H1 (cell line): ENCODE data around the gene C6orf163. TPM values are rescaled to one million over a fixed set of nuclear protein-coding genes. Genes with fewer than 3 reads are reported as not detected.

Source experiments
- CTCF ChIA-PET: fragments of 300-600 bp; sonication (Branson Sonifier 250); formaldehyde crosslinking; loops from one replicate; lab custom pipeline; 2021; ENCODE audit not compliant: partially characterized antibody; lab: Charles Lee
- POLR2A ChIA-PET: fragments of 300-600 bp; sonication (Branson Sonifier 250); formaldehyde crosslinking; loops from one replicate; lab custom pipeline; 2021; ENCODE audit warnings: inconsistent platforms; ENCODE audit not compliant: partially characterized antibody; lab: Charles Lee
- DNase-seq, 2 experiments: peaks; one replicate each; pipeline versions ENCODE4 v3.0.0 to v3.0.0-alpha.2; 2010 to 2022; ENCODE audit warnings: low spot score in 2 of 2, low read depth in 1 of 2, mixed read lengths in 1 of 2
- FAIRE-seq: peaks from 2 replicates; lab custom pipeline; 2011; peaks lifted over from hg19 to GRCh38; lab: Jason Lieb, UNC
- H2AFZ ChIP-seq: 2 replicates; pipeline ENCODE4 v1.8.1; 2012; ENCODE audit warnings: low read length, inconsistent platforms
- H2AK5ac ChIP-seq: 2 replicates; pipeline ENCODE4 v1.6.1; 2013; ENCODE audit warnings: low read depth, low read length
- H2BK120ac ChIP-seq: replicated peaks from 2 replicates; pipeline ENCODE3; 2013; ENCODE audit warnings: low read depth, low read length, inconsistent platforms
- H2BK12ac ChIP-seq: 2 replicates; pipeline ENCODE4 v1.6.1; 2013; ENCODE audit warnings: low read depth, low read length
- H2BK15ac ChIP-seq: 2 replicates; pipeline ENCODE4 v1.6.1; 2013; ENCODE audit warnings: low read length
- H2BK20ac ChIP-seq: 2 replicates; pipeline ENCODE4 v1.6.1; 2013; ENCODE audit warnings: low read length
- H2BK5ac ChIP-seq: 2 replicates; pipeline ENCODE4 v1.6.1; 2013; ENCODE audit warnings: low read depth, low read length
- H3K14ac ChIP-seq: 2 replicates; pipeline ENCODE4 v1.6.1; 2013; ENCODE audit warnings: inconsistent platforms; ENCODE audit not compliant: insufficient read length
- H3K18ac ChIP-seq: 2 replicates; pipeline ENCODE4 v1.6.1; 2013; ENCODE audit warnings: low read length; ENCODE audit errors: extremely low read depth
- H3K23ac ChIP-seq: 2 replicates; pipeline ENCODE4 v1.6.1; 2013; ENCODE audit warnings: inconsistent platforms; ENCODE audit not compliant: insufficient read length
- H3K23me2 ChIP-seq: 2 replicates; pipeline ENCODE4 v1.6.1; 2013; ENCODE audit warnings: low read depth, low read length
- H3K27ac ChIP-seq: 2 replicates; pipeline ENCODE4 v1.6.1; 2011; ENCODE audit warnings: low read depth, low read length, inconsistent platforms
- H3K27me3 ChIP-seq, 4 experiments: replicated peaks in 1 of 4; 1 replicate in 1 of 4; 2 replicates in 3 of 4; pipeline versions ENCODE4 v1.6.1 to v1.8.1; 2011 to 2013; ENCODE audit warnings: low read length in 3 of 4, mild to moderate bottlenecking in 3 of 4, inconsistent platforms in 2 of 4, mixed read lengths in 2 of 4, moderate library complexity in 1 of 4; ENCODE audit not compliant: control insufficient read depth in 3 of 4, insufficient read depth in 3 of 4; ENCODE audit errors: extremely low read depth in 1 of 4
- H3K36me3 ChIP-seq, 4 experiments: 2 replicates each; pipeline versions ENCODE4 v1.6.1 to v1.8.1; 2011 to 2013; ENCODE audit warnings: mild to moderate bottlenecking in 4 of 4, low read length in 3 of 4, moderate library complexity in 2 of 4, control low read depth in 1 of 4, inconsistent platforms in 1 of 4; ENCODE audit not compliant: insufficient read depth in 4 of 4, control insufficient read depth in 2 of 4
- H3K4ac ChIP-seq: replicated peaks from 2 replicates; pipeline ENCODE3; 2013; ENCODE audit warnings: low read length, low read depth, mixed read lengths, inconsistent platforms; ENCODE audit not compliant: insufficient read length
- H3K4me1 ChIP-seq, 4 experiments: replicated peaks in 1 of 4; 1 replicate in 1 of 4; 2 replicates in 3 of 4; pipeline versions ENCODE4 v1.6.1 to v1.8.1; 2011 to 2013; ENCODE audit warnings: low read length in 3 of 4, inconsistent platforms in 2 of 4, mixed read lengths in 1 of 4; ENCODE audit not compliant: insufficient read depth in 4 of 4, control insufficient read depth in 3 of 4
- H3K4me2 ChIP-seq, 2 experiments: 2 replicates each; pipeline versions ENCODE4 v1.6.1 to v1.8.1; 2011 to 2013; ENCODE audit warnings: low read depth in 2 of 2, low read length in 2 of 2, control low read depth in 1 of 2, inconsistent platforms in 1 of 2, mild to moderate bottlenecking in 1 of 2; ENCODE audit not compliant: insufficient read depth in 1 of 2
- H3K4me3 ChIP-seq, 4 experiments: fragments of 200-600, 300-600 bp in 1 of 4; sonication (generic), shearing (Covaris generic), sonication (Bioruptor Twin) in 1 of 4; 2 replicates each; pipeline versions ENCODE4 v1.5.1 to v1.8.1; 2011 to 2016; ENCODE audit warnings: low read length in 4 of 4, low read depth in 3 of 4, control low read depth in 2 of 4, inconsistent platforms in 2 of 4, mild to moderate bottlenecking in 2 of 4, mixed read lengths in 1 of 4, moderate library complexity in 1 of 4; ENCODE audit not compliant: insufficient read depth in 2 of 4; ENCODE audit errors: extremely low read depth in 1 of 4
- H3K56ac ChIP-seq: replicated peaks from 2 replicates; pipeline ENCODE3; 2013; ENCODE audit warnings: low read depth, mild to moderate bottlenecking, mixed read lengths, low read length, inconsistent platforms; ENCODE audit not compliant: insufficient read length
- H3K79me1 ChIP-seq: 2 replicates; pipeline ENCODE4 v1.6.1; 2013; ENCODE audit warnings: low read depth, low read length, control low read depth
- H3K79me2 ChIP-seq, 2 experiments: 2 replicates each; pipeline versions ENCODE4 v1.6.1 to v1.8.1; 2012 to 2013; ENCODE audit warnings: low read length in 2 of 2, mild to moderate bottlenecking in 2 of 2, inconsistent platforms in 1 of 2; ENCODE audit not compliant: insufficient read depth in 2 of 2, control insufficient read depth in 1 of 2
- H3K9ac ChIP-seq, 4 experiments: replicated peaks in 1 of 4; 1 replicate in 1 of 4; 2 replicates in 3 of 4; pipeline versions ENCODE4 v1.6.1 to v1.8.1; 2011 to 2013; ENCODE audit warnings: low read depth in 3 of 4, low read length in 3 of 4, control low read depth in 2 of 4, mild to moderate bottlenecking in 2 of 4, moderate library complexity in 2 of 4, inconsistent platforms in 1 of 4; ENCODE audit errors: extremely low read depth in 1 of 4
- H3K9me3 ChIP-seq, 2 experiments: 2 replicates each; pipeline versions ENCODE4 v1.6.1 to v1.8.1; 2012 to 2013; ENCODE audit warnings: mild to moderate bottlenecking in 2 of 2, moderate library complexity in 2 of 2, control low read depth in 1 of 2, inconsistent platforms in 1 of 2, low read depth in 1 of 2, low read length in 1 of 2, mixed read lengths in 1 of 2; ENCODE audit not compliant: insufficient read depth in 2 of 2
- H4K20me1 ChIP-seq, 2 experiments: replicated peaks in 1 of 2; 2 replicates each; pipeline versions ENCODE3 to v1.8.1; 2011 to 2013; ENCODE audit warnings: inconsistent platforms in 2 of 2, low read length in 2 of 2, mild to moderate bottlenecking in 1 of 2; ENCODE audit not compliant: insufficient read depth in 2 of 2, control insufficient read depth in 1 of 2
- H4K5ac ChIP-seq: 2 replicates; pipeline ENCODE4 v1.6.1; 2013; ENCODE audit warnings: low read length, low read depth, mixed read lengths, inconsistent platforms; ENCODE audit not compliant: insufficient read length
- H4K8ac ChIP-seq: 2 replicates; pipeline ENCODE4 v1.8.0; 2013; ENCODE audit warnings: mild to moderate bottlenecking, moderate library complexity, low read length, inconsistent platforms; ENCODE audit not compliant: insufficient read depth; ENCODE audit errors: extremely low read depth
- H4K91ac ChIP-seq: replicated peaks from 2 replicates; pipeline ENCODE3; 2013; ENCODE audit warnings: low read length, mixed read lengths, inconsistent platforms; ENCODE audit not compliant: insufficient read length
- BACH1 ChIP-seq: IDR thresholded peaks from 2 replicates; pipeline ENCODE4 v1.6.1; 2012; ENCODE audit warnings: low read length, improper control_type of control experiment
- GTF2F1 ChIP-seq: IDR thresholded peaks from 2 replicates; pipeline ENCODE4 v1.6.1; 2012; ENCODE audit warnings: low read depth, low read length, improper control_type of control experiment, borderline replicate concordance
- KDM5A ChIP-seq: fragments of 200-600 bp; IDR thresholded peaks from 2 replicates; pipeline ENCODE4 v1.7.1; 2012; ENCODE audit warnings: mild to moderate bottlenecking, low read length, inconsistent platforms, mixed read lengths
- MAX ChIP-seq: IDR thresholded peaks from 2 replicates; pipeline ENCODE4 v1.6.1; 2012; ENCODE audit warnings: inconsistent platforms
- PHF8 ChIP-seq: fragments of 200-600 bp; sonication (generic); conservative IDR thresholded peaks from 2 replicates; pipeline ENCODE4 v1.7.1; 2012; ENCODE audit warnings: low read depth, mild to moderate bottlenecking, inconsistent platforms, low read length, moderate library complexity
- SIRT6 ChIP-seq: IDR thresholded peaks from one replicate; pipeline ENCODE4 v1.7.1; 2012; ENCODE audit warnings: low read length, inconsistent platforms
- SP4 ChIP-seq: IDR thresholded peaks from 2 replicates; pipeline ENCODE4 v1.6.1; 2012; ENCODE audit warnings: low read length, inconsistent platforms
- WGBS, 2 experiments: shearing (Covaris generic) in 1 of 2; methylation state at CpG; one replicate each; pipeline versions ENCODE4 v1.1.6 to v1.1.7; 2013 to 2015; ENCODE audit warnings: low lambda C conversion rate in 2 of 2, mixed read lengths in 2 of 2, inconsistent platforms in 1 of 2, low coverage in 1 of 2, missing lambda C conversion rate in 1 of 2; ENCODE audit not compliant: insufficient replicate concordance in 2 of 2, insufficient coverage in 1 of 2, insufficient read length in 1 of 2; ENCODE audit errors: extremely low coverage in 1 of 2, missing lambda C conversion rate in 1 of 2; 5-methylcytosine and 5-hydroxymethylcytosine counted together
- polyA plus RNA-seq, 7 experiments: library from polyadenylated mRNA; depleted of rRNA in 3 of 7; stranded (reverse) in 5 of 7; unstranded in 2 of 7; fragments of >200 nt in 5 of 7; fragments of 200-250 nt in 2 of 7; gene quantifications; 1 replicate in 5 of 7; 2 replicates in 1 of 7; 4 replicates in 1 of 7; pipeline versions ENCODE4 v1.2.1 to v1.2.3, GENCODE V29; 2011 to 2013; ENCODE audit warnings: missing spikeins in 2 of 7, mixed read lengths in 2 of 7
- total RNA-seq: library from RNA; stranded (reverse); fragmentation: NEBNext Ultra II Directional; extraction: Animal tissue kit (Norgen Biotek cat#: 25700); gene quantifications from 2 replicates; pipeline ENCODE4 v1.2.1, GENCODE V29; 2021

Gene C6orf163
- total and polyA plus RNA-seq, 2 of the 8 experiments (the other 6 are each of a cell fraction or from before 2014, with no cell fraction given) = 0.36 to 1.5 TPM

GRCh38 chr6:87319271-87319987 is 25.2 kb upstream of the C6orf163 start:
- Histone ChIP-seq H3K56ac (no peak overlapping the region), H2BK12ac (no peak overlapping the region), H3K4me1 (peaks cover 0 to 2% (median 0%) of the 10 kb centered on the region in 4 experiments; a peak in 2 of 7 replicates), H2BK5ac (no peak overlapping the region), H3K79me2 (peaks cover 0 to 6% of the 10 kb centered on the region in 2 experiments; a peak in 2 of 4 replicates), H4K91ac (no peak overlapping the region), H4K8ac (no peak overlapping the region), H2AFZ (no peak overlapping the region), H3K9me3 (no peaks in the 10 kb centered on the region), H3K23me2 (peaks cover 3% of the 10 kb centered on the region; the same call in 1 of the 2 replicates), H2BK15ac (no peak overlapping the region), H3K18ac (no peak overlapping the region), H3K79me1 (no peaks in the 10 kb centered on the region), H3K4me2 (no peak overlapping the region), H2BK20ac (no peak overlapping the region), H3K9ac (no peak overlapping the region), H4K5ac (no peak overlapping the region), H2BK120ac (no peak overlapping the region), H3K36me3 (no peaks in the 10 kb centered on the region), H2AK5ac (no peak overlapping the region), H3K23ac (no peak overlapping the region), H3K14ac (no peak overlapping the region), H3K4ac (no peak overlapping the region), H3K27ac (no peak overlapping the region), H3K4me3 (no peak overlapping the region), H4K20me1 (no peaks in the 10 kb centered on the region), H3K27me3 (no peaks in the 10 kb centered on the region)
- FAIRE-seq (no peak), DNase-seq (no peak)
- 82% methylated on average over 3 of the region's 3 CpGs; no CpG with 5 or more reads in 1 of the 2 experiments for WGBS, 2 experiments
- ChIA-PET CTCF (interaction anchor here (0.6 to 2.4 kb wide), 3 partner anchors 68 to 74 kb away, joined by 3 to 12 read pairs (median 5); no protein-coding TSS in a partner anchor), POLR2A (no interaction called here)
- TF ChIP-seq MAX (no peak), SP4 (no peak), KDM5A (no peak), SIRT6 (no peak), BACH1 (no peak), PHF8 (no peak), GTF2F1 (no peak)
